GM18499 (cell line): ENCODE measurements around the gene KHK.
A peak's percentile ranks its signal among the peaks of the same experiment; 100 is the strongest.
"Not testable (repeated sequence)": the region's sequence is repeated elsewhere in the genome, so short reads cannot be mapped to it uniquely, and the experiment has no call there.

Experiments
- ATAC-seq: cut with Tn5 transposase; IDR thresholded peaks from one replicate; pipeline ENCODE4 v1.9.1; 2021; ENCODE audit warnings: moderate number of reproducible peaks; ENCODE audit not compliant: insufficient read depth, unreplicated experiment

The KHK gene

DNA sequence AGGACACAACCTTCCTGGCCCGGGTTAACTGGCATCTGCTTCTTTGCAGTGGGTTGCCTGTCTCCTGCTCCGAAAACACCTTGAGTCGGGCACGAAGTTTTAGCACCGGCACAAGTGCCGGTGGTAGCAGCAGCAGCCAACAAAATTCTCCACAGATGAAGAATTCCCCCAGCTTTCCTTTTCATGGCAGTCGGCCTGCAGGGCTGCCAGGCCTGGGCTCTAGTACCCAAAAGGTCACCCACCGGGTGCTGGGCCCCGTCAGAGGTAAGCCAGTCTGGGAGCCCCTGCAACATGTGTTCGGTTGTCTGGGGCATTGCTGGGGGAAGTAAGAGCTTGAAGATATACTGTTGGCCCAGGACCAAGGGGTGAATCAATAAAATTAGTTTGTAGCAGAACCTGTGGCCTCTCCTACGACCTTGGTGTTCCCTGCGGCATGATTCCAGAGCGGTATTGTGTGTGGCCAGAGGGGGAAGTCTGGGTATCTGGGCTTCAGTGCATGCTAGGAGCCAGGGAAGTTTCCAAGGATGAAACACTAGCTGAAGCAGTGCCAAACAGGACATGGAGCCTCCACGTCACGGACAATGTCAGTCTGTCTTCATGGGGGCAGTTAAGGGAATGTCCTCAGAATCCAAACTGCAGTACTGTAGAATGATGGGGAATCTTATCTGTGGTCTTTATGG lies 27.3 kb upstream of the KHK start:
- no peak for ATAC-seq

DNA sequence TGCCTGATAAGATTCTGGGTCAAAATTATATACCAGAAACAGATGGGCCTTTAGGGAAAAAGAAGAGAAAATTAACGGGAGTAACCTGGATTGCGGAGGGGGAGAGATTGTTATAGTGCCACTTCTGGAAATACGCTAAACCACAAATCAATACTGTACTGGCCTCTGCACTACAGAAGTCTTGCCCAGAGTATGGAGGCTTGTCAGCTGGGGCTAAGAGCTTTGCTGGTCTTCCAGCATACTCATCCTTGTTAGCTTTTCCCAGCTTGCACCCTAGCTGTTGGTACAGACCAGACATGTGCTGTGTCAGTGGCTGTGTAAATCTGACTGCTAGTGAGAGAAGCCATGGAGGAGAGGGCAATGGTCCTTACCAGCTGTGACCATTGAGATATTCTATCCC lies 26.2 kb upstream of the KHK start:
- no peak for ATAC-seq

DNA sequence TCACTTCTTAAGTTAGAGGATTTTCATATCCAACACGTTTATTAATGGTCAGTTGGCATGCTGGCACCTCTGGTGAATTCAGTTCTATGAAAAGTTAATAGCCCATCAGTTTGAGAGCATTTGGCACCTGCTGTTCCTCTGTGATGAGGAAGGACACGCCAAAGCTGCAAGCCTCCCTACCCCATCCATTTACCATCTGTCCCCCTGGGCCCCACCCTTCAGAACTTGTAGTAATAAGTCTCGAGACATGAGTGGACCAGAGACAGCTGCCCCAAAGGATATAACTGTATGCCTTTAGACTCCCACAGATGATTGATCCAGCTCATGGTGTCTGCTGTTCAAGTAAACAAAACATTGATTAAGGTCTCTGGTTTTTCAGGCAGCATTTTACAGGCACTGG lies 21.4 kb upstream of the KHK start:
- no peak for ATAC-seq

GRCh38 chr2:27067385-27067784 lies 19.2 kb upstream of the KHK start:
- ATAC-seq, result no peak

GRCh38 chr2:27069436-27069835 lies 17.1 kb upstream of the KHK start:
- ATAC-seq, result no peak

DNA sequence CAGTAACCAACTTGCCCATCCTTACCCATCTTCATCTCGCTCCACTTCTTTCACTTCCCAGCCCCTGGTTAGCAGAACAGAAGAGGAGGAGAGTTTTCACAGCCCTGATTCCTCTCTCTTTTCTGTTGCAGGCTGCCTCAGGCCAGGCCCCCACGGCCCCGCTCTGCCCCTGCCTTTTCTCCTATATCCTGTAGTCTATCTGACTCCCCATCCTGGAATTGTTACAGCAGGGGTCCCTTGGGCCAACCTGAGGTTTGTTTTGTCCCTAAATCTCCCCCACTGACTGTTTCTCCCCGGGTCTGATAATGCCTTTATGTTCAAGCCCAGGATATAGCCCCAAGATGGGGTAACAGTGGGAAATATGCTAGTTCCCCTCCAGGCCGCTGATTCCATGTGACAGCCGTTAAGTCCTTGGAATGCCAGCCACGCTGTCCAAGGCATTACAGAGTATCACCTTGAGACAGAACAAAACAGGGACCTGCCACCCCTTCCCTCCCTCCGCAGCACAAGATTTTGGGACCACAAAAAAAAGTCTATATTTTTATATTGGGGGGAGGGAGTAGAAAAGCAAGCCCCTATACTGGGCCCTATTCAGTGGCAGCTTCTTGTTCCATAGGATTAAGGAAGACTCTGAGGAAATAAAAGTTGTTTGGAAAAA lies 16.5 kb upstream of the KHK start:
- ATAC-seq, result no peak

- no peak for ATAC-seq
Observed at GRCh38 chr2:27070653-27071276, 15.8 kb upstream of the KHK start.

DNA sequence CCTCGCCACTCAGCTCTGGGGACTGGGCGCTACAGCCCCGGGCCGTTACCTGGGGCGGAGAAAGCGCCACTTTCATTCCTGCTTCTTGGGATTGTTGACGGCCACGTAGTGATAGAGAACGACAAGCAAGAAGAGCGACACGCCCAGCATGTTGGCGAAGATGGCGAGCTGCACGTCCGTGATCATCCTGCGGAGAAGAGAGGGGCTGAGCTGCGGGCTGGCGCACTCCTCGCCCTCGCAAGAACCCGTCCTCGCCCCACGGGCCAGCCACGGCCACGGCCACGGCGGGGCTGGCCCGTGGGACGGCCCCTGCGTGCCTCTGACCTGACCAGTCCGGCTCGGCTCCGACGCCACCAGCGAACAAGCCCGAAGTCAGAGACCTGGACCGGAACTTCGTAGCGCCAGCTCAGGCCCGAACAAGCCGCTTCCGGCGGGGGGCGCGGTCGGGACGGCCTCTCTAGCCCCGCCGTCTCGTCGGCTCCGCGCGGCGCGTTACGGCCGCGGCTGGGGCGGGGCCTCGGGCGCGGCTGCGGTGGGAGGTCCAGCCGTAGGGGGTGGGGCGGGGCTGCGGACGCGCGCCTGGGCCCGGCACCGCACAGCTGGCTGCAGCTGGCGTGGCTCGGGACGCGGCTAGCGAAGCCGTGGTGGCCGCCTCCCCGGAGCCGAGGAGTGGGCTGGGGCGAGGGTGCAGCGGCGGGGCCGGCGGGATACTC lies 15.1 kb upstream of the KHK start, which contains the start of gene OST4:
TSS of gene OST4 (minus strand) at position 378 of the 713 bp plus-strand sequence.
- peak; percentile 43 for ATAC-seq

GRCh38 chr2:27071990-27072830 lies 14.4 kb upstream of the KHK start:
- peak; percentile 7 for ATAC-seq

- ATAC-seq, result no peak
Observed at GRCh38 chr2:27072920-27073319, 13.7 kb upstream of the KHK start.

DNA sequence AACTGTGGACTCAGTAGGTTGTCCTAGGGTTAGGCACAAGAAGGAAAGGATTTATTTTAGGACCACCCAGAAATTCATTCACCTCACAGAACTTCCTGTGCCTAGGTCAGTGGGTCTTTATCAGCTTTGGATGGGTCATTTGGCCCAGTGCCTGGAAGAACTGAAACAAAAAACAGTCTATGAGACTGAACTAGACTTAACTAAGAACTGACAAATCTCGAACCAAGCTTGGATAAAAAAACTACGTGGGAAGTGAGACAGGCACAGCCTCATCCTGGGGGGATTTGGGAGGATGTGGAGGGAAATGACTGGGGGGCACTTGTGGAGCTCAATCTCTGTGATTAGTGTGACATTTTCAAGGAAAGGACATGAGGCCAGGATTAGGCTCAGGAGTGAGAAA lies 12.8 kb upstream of the KHK start:
- ATAC-seq, result no peak

DNA sequence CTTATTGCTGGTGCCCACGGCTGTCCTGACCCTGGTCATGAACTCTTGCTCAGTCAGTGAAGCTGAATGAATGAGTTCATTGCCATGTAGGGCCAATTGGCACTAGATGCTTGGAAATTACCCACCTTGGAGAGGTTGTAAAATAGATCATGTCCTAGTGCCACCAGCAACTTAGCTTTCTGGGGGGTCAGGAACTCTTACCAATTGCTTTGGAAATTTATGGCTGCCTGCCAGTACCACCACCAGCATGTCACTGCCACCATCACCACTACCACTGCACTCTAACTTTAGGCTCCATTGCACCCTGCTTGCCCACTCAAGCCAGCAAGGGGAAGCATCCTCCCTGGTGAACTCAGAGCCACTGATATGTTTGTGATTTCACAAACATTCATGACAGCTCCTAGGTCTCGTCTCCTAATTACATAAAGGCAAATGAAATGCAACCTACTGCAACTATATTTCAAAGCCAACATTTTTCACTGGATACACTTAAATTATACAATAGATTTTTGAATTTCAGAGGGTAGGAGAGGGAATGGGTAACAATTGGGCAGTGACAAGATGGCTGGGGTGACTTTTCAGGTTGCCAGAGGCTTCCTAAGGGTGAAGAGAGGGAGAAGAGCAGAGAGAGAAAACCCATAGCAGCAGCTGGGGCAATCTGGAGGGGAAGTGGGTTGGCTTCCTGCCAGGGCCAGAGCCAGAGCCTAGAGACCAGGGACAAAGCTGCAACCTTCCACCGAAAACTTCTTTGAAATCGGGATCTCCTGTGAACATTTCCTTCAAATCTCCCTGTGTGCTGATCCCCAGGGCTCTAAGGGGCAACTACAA lies 11.6 kb upstream of the KHK start:
- no peak for ATAC-seq

GRCh38 chr2:27075566-27075871 lies 11.1 kb upstream of the KHK start:
- not testable (repeated sequence) for ATAC-seq

DNA sequence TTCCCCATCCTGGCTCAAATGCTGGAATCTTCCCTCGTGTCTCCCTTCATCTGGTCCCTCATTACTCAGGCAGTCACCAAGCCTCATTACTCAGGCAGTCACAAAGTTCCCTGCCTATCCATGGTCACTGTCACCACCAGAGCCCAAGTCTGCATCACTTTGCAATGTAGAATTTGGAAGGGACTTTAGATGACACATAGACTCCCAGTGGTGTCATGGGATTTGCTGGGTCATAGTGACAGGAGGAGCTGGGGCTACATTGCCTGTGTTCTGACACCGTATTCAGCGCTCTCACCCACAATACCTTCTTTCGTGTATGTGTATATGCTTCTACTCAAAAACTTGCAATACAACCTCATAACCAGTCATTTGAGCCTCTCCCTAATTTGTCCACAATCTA lies 10.2 kb upstream of the KHK start:
- ATAC-seq, result no peak

DNA sequence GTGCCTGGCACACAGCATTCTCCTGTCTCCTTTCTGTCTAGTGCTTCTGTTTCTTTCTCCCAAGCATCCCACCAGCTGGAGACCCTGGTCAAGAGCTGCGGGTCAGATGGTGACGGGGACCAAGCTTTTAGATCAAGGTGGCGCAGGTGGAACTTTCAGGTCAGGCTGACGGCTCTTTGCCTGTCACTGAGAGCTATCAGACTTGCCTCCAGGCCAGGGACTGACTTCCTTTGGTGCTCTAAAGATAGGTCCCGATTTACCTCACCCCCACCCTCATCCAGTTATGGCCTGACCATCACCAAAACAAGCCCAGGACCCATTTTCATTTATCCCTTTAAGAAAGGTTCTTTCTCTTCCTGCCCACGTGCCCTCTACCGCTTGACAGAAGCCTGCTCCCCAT lies 9.3 kb upstream of the KHK start:
- no peak for ATAC-seq

GRCh38 chr2:27078267-27079194 lies 8.0 kb upstream of the KHK start, which contains the start of gene EMILIN1:
EMILIN1 (plus strand) TSS chr2:27078615; CDS start chr2:27079066, 451 bp downstream.
- ATAC-seq, result no peak

GRCh38 chr2:27079233-27080139 lies 7.1 kb upstream of the KHK start:
- no peak for ATAC-seq
